Medulla oblongata (tissue), 1 donor: ENCODE results near the gene NPEPPS.
"Not testable (repeated sequence)": the region's sequence is repeated elsewhere in the genome, so short reads cannot be mapped to it uniquely, and the experiment has no call there.

Experiments
- DNase-seq: peaks from one replicate; pipeline ENCODE4 v3.0.0-alpha.2; 2015; ENCODE audit errors: extremely low spot score

Gene NPEPPS

GRCh38 chr17:47530557-47531232 is at the start of gene NPEPPS:
TSS of gene NPEPPS (plus strand) at chr17:47531108. CDS start at chr17:47531301, 193 bp downstream.
- DNase-seq, result peak; percentile 85

- not testable (repeated sequence) for DNase-seq
These were observed 39.1 kb upstream of the NPEPPS start for GRCh38 chr17:47491841-47492212.

GRCh38 chr17:47499074-47499473 is 31.8 kb upstream of the NPEPPS start:
- DNase-seq, result not testable (repeated sequence)

GRCh38 chr17:47499494-47499893 is 31.4 kb upstream of the NPEPPS start:
- not testable (repeated sequence) for DNase-seq

- peak; percentile 3 for DNase-seq
These were observed 30.3 kb upstream of the NPEPPS start for GRCh38 chr17:47500620-47501019.

GRCh38 chr17:47502122-47502731 is 28.7 kb upstream of the NPEPPS start:
- DNase-seq, result not testable (repeated sequence)

- DNase-seq, result not testable (repeated sequence)
These were observed 28.0 kb upstream of the NPEPPS start for GRCh38 chr17:47502776-47503455.

- not testable (repeated sequence) for DNase-seq
These were observed 19.2 kb upstream of the NPEPPS start for GRCh38 chr17:47511701-47512146.

- not testable (repeated sequence) for DNase-seq
These were observed 17.6 kb upstream of the NPEPPS start for GRCh38 chr17:47513301-47513700.

GRCh38 chr17:47518880-47519279 is 12.0 kb upstream of the NPEPPS start:
- DNase-seq, result not testable (repeated sequence)

- DNase-seq, result not testable (repeated sequence)
These were observed 11.5 kb upstream of the NPEPPS start for GRCh38 chr17:47519365-47519764.

- not testable (repeated sequence) for DNase-seq
These were observed 10.6 kb upstream of the NPEPPS start for GRCh38 chr17:47520279-47520678.

- DNase-seq, result not testable (repeated sequence)
These were observed 9.5 kb upstream of the NPEPPS start for GRCh38 chr17:47521434-47521833.

GRCh38 chr17:47522341-47522740 is 8.6 kb upstream of the NPEPPS start:
- DNase-seq, result not testable (repeated sequence)

GRCh38 chr17:47531233-47531820 is 419 bp downstream of the NPEPPS start:
- DNase-seq, result not testable (repeated sequence)

- DNase-seq, result not testable (repeated sequence)
These were observed 8.2 kb downstream of the NPEPPS start for GRCh38 chr17:47539085-47539484.

GRCh38 chr17:47541676-47542075 is 10.8 kb downstream of the NPEPPS start:
- DNase-seq, result not testable (repeated sequence)

- not testable (repeated sequence) for DNase-seq
These were observed 13.4 kb downstream of the NPEPPS start for GRCh38 chr17:47544327-47544726.

GRCh38 chr17:47554733-47555132 is 23.8 kb downstream of the NPEPPS start:
- DNase-seq, result not testable (repeated sequence)

- DNase-seq, result not testable (repeated sequence)
These were observed 25.2 kb downstream of the NPEPPS start for GRCh38 chr17:47556108-47556507.

- DNase-seq, result not testable (repeated sequence)
These were observed 29.7 kb downstream of the NPEPPS start for GRCh38 chr17:47560517-47561043.
